ENCODE data around the gene GLT1D1.

Gene GLT1D1

DNA sequence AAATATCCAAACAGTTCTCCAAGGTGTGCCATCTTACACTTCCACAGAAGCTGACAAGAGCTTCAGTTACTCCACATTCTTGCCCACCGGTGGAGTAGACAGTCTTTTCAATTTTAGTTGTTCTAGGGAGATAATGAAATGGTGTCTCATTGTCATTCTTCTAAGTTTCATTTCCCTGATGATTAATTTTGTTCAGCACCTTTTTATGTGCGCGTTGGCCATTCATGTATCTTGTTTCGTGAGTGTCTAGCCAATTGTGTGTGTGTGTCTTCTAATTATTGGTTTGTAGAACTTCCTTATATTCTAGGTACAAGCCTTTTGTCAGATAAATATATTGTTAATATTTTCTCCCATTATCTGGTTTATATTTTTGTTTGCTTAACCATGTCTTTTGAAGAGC lies 63.1 kb downstream of the GLT1D1 start:
- no peak for DNase-seq

DNA sequence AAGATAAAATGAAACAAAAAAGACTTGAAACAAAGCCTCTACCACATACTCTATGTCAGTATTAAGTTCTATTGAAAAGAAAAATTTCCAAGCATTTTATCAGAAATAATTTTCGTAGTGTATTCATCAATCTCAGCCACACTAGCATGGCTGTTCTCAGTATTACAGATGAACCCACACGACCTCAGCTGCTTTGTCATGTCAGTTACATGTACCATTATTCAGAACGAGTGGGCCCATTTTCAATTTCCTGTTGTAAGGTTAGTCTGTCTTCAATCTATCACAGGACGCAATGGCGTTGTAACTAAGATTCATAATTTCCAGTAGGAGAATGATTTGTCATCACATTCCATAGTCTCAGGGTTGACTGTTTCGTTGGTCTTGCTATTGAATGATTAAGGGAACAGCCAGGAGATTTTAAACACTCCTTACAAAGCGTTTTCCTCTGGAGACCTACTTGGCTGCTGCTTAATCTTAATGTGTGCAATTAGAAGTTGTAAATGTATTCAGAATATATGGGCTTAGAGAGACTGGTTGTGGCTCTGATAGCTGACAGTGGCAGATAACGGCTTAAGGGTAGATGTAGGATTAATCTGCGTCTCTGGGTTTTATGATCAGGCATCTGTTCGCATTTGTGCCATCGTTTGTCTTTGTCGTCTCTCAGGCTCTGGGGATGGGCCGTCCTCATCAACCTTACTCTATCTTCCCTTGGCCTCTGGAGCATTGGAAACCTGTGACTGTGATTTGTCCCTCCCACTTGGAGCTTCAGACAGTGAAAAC lies 65.4 kb downstream of the GLT1D1 start:
- DNase-seq, result no peak

DNA sequence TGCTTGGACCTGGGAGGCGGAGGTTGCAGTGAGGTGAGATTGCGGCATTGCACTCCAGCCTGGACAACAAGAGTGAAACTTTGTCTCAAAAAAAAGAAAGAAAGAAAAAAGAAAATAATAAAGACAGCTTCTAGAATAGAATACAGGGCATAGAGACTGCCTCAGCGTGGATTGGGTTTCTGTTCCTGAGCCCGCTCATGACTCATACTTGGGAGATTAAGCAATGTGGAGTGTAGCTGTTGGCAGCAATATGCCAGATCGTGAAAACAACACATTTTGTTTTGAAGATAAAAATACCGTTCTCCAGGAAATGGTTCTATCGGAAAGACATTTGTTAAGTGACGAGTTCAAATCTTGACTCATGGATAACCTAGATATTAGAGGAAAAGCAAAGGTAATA lies 67.2 kb downstream of the GLT1D1 start:
- no peak for DNase-seq

GRCh38 chr12:128928361-128928760 lies 75.1 kb downstream of the GLT1D1 start:
- no peak for DNase-seq

DNA sequence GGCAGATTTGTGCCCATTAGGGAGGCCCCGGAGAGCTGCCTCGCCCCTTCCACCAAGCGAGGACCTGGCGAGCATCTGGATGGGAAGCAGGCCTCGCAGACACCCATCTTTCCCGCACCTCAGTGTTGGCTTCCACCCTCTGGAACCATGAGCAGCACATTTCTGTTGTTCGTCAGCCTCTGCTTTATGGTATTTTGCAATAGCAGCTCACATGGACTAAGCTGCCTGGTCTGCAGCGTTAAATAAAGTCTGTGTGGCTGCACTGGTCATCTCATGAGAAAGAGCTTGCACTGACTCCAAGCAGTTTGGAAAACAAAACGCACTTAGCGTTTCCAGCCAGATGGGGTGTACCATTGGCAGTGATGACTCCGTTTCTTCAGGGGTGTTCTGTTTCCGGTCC lies 75.8 kb downstream of the GLT1D1 start:
- no peak for DNase-seq

- no peak for DNase-seq
Observed at GRCh38 chr12:128930606-128931005, 77.3 kb downstream of the GLT1D1 start.

GRCh38 chr12:128932521-128932920 lies 79.2 kb downstream of the GLT1D1 start:
- DNase-seq, result no peak

DNA sequence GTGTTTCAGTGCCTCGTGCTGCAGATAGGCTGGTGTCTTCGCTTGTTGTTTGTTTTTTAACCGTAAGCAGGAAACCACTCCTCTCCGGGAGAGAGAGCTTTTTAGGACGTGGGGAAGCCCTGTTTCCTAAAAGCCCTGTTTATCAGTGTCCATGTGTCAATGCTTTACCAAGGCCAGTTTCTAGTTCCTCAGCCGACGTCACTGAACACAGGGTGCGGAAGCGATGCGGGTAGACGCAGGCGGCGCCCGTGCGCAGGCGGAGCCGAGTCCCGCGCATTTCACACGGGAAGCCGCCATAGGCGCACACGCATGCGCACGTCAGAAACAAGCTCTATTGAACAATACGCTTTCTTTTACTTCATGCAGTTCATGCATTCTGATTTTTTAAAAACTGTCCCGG lies 79.8 kb downstream of the GLT1D1 start:
- DNase-seq, result no peak

GRCh38 chr12:128933926-128934325 lies 80.6 kb downstream of the GLT1D1 start:
- DNase-seq, result no peak

DNA sequence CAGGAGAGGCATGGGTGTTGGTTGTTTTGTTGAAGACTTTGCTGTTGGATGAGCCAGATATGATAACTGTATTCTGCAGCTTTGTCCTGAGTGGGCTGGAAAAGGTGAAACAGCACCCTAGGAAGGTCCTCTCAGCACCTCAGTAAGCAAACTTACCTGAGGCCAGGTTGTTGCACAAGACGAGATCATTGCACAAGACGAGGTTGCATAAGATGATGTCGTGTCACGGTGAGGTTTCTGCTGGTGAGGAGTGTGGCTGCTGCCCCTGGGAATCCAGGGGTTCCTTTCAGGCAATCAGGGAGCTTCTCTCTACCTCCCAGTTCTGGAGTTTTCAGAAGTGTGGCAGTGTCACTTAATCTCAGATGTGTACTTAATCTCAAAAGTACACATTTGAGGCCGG lies 85.6 kb downstream of the GLT1D1 start:
- no peak for DNase-seq

DNA sequence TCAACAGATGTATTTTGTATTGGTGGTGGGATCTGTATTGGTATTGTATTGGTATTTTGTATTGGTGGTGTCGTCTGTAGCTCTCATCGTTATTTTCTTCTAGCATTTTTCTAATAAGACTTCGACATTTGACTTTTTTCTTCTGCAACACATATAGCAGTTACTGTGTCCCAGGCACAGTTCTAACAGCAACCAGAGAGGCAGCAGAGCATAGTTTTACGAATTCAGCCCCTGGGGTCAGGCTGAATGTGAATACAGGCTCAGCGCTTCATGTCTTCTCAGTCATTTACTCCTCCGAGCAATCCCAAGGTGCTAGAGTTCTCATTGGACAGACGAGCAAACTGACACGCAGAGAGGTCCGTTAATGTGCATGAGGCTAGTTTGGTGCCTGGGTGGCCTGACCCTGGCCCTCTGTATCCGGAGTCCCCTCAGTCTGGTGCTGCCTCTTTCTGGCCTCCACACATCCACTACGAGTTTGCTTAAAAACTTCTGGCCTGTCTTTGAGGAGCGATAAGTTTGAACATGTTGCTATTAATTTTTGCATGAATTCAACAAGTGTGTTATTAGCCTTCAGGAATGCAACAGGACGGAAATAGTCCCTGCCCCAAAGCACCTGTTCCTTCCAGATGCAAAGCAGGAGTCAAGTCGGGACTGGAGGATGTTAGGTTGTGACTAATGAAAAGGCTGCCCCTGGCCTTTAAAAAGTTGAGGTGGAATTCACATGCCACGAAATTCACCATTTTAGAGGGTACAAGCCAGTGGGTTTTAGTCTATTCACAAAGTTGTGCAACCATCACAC lies 87.0 kb downstream of the GLT1D1 start:
- DNase-seq, result no peak

- no peak for DNase-seq
Observed at GRCh38 chr12:128940974-128941373, 87.7 kb downstream of the GLT1D1 start.

DNA sequence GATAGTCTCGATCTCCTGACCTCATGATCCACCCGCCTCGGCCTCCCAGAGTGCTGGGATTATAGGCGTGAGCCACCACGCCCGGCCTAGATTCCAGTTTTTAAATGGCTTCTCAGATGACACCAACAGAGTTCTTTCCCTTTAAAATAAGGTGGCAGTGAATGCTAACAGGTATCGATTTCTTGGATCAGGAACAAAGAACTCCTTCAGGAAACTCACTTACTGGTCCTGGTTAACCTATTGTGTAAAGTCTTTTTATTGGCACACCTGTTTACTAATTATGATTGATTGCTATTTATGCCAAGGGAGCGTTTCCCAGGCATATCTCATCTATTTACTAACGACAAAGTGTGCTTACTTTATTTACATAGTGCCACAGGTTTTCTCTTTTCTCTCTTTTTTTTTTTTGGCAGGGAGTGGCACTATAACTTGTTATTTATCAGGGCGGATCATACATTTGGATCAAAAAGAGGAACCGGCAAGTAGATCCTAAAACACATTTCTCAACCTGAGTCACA lies 89.7 kb downstream of the GLT1D1 start:
- no peak for DNase-seq

GRCh38 chr12:128944956-128945355 lies 91.7 kb downstream of the GLT1D1 start:
- DNase-seq, result no peak

DNA sequence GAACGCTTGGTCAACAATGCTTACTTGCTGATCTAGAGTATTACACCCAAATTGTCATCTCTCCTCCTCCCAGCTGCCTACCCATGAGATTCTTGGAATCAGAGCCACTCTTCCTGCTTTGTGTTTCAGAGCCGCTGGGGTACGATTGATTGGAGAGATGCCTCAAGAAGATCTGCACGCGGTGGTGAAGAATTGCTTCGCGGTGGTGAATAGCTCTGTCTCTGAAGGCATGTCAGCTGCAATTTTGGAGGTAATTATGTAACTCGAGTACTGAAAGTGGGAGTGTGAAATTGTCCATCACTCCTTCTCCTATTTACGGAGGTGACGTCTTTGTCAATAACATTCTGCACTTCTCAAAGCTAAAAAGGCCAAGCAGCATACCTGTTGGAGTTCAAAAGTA lies 93.9 kb downstream of the GLT1D1 start:
- no peak for DNase-seq

DNA sequence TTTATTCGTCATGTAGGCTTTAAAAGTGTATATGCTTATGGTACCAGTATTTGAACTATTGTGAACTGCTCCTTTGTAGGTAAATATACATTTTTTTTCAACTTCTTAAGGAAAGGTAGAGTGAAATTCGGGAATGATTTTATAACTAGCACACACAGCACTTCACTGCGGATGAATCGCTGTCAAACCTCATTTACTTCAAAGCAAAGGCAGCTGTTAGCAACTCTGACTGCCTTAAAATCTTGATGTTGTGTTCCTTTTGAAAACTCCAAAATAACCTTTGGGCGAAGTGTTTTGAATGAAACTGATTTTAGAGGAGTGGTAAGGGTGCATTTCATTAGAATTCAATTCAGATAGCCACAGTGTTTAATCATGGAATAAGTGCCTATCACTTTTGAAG lies 95.8 kb downstream of the GLT1D1 start:
- DNase-seq, result no peak

DNA sequence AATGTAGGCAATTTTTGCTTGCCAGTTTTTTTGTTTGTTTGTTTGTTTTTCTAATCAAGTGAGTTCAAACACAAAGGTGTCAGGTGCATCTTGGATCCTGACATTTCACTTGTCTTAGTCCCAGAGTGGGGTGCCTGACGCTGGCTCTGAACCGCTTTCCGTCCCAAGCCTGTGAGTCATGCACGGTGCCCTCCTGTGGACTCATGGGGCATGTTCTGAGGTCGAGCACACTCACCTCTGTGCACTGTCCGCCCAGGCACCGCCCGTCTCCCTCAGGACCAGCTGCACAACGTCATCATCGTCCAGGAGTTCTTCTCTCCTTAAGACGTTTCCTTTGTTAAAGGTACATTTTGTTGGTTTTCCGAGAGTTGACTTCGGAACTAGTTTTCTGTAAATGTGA lies 98.2 kb downstream of the GLT1D1 start:
- DNase-seq, result no peak

GRCh38 chr12:128956755-128957154 lies 103.5 kb downstream of the GLT1D1 start:
- no peak for DNase-seq

GRCh38 chr12:128959901-128960300 lies 106.6 kb downstream of the GLT1D1 start:
- no peak for DNase-seq

DNA sequence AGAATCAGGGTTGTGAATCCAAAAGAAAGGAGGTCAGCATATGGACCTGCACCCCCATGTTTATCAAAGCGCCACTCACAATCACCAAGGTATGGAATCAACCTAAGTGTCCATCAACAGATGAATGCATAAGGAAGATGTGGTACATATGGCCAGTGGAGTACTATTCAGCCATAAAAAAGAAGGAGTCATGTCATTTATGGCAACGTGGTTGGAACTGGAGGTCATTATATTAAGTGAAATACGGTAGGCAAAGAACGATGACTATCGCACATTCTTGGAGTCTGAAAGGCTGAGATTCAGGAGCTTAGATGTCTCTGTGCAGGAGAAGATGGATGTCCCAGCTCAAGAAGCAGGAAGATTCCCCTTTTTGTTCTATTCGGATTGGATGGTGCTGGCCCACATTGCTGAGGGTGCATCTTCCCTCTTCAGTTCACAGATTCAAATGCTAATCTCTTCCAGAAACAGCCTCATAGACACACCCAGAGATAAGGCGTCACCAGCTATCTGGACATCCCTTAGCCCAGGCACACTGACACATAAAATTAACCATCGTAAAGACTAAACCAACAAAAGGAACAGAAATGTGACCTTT lies 108.1 kb downstream of the GLT1D1 start:
- no peak for DNase-seq

- no peak for DNase-seq
Observed at GRCh38 chr12:128961957-128962356, 108.7 kb downstream of the GLT1D1 start.

- DNase-seq, result no peak
Observed at GRCh38 chr12:128966203-128966810, 113.0 kb downstream of the GLT1D1 start.

DNA sequence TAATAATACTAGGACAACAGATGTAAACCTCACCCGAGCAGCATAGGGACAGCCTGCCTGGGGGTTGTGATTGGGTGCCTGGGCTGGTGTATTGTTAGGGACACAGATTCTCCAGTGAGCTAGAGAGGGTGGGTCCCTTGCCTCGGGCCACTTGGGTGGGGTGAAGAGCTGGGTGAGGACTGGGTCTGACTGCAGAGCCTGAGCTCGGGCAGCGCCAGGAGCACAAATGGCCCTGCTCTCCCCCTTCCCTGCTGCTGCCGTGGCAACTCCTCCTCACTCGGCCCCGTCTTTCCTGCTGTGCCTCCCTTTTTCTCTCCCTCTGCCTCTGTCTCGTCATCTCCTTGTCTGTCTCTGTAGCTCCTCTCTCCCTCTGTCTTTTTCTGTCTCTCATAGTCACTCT lies 115.4 kb downstream of the GLT1D1 start:
- no peak for DNase-seq

All from activated CD4-positive, CD25-positive, alpha-beta regulatory T cell (primary cell).